ENCODE data around the gene SPATS2L.
A peak's percentile ranks its signal among the peaks of the same experiment; 100 is the strongest.

Gene SPATS2L

GRCh38 chr2:200466425-200467418 lies 160.2 kb downstream of the SPATS2L start:
- H3K4me3 ChIP-seq (ENCODE audit: low read depth in 1 of 2, low read length in 2 of 2): no peak overlapping the region
- H3K9me3 ChIP-seq (ENCODE audit: control insufficient read depth in 1 of 2, low read length in 2 of 2): no peaks in the 10 kb centered on the region
- peaks cover 0 to 15% of the 10 kb centered on the region in 2 donors for H3K4me1 ChIP-seq (ENCODE audit: control insufficient read depth in 1 of 2, insufficient read depth in 2 of 2, low read length in 2 of 2)
- H3K27ac ChIP-seq (ENCODE audit: low read length): peak overlapping the region; percentile 37
- no peaks in the 10 kb centered on the region for H3K27me3 ChIP-seq (ENCODE audit: low read depth, low read length)
- H3K36me3 ChIP-seq (ENCODE audit: control insufficient read depth in 1 of 2, insufficient read depth in 2 of 2, low read length in 2 of 2): peaks cover 17 to 28% of the 10 kb centered on the region in 2 donors

DNA sequence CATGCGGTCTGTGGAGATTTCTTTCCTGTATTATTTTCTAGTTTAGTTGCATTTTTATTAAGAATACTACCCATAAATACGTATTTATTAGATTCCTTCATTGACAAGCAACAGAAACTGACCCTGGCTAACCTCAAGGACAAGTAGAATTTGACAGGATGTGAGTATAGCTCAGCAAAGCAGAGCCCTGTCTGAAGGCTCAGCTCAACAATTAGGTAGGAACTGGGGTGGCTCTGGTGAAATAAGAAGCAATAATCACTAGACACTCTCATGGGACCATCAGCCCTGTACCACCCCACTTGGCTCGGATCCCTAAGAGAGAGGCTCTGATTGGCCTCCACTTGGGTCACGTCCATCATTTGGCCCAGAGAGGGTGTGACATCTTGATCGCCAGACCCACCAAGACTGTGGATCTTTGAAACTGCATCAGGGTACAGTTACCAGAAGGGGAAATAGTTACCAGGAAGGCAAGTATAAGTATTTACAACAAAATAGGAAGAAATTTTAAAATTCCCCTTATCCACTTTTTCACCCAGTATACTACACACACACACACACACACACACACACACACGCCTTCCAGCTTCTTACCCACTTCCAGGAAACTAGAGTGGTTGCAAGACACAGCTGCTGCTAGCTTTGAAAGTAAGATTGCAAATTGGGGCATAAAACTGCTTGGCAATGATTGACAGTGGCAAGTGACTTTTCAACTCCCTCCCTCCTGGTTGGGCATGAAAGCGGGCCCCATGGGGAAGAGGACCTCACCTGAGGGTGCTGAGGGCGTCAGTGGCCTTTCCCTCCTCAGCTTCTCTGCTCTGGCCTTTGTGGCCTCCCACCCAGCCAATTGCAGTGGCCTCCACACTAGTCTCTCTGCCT lies 161.6 kb downstream of the SPATS2L start:
- peaks cover 0 to 15% of the 10 kb centered on the region in 2 donors for H3K4me1 ChIP-seq (ENCODE audit: control insufficient read depth in 1 of 2, insufficient read depth in 2 of 2, low read length in 2 of 2)
- no peaks in the 10 kb centered on the region for H3K9me3 ChIP-seq (ENCODE audit: control insufficient read depth in 1 of 2, low read length in 2 of 2)
- peak overlapping the region; percentile 37 for H3K27ac ChIP-seq (ENCODE audit: low read length)
- no peak overlapping the region for H3K4me3 ChIP-seq (ENCODE audit: low read depth in 1 of 2, low read length in 2 of 2)
- peaks cover 16 to 36% of the 10 kb centered on the region in 2 donors for H3K36me3 ChIP-seq (ENCODE audit: control insufficient read depth in 1 of 2, insufficient read depth in 2 of 2, low read length in 2 of 2)
- no peaks in the 10 kb centered on the region for H3K27me3 ChIP-seq (ENCODE audit: low read depth, low read length)

DNA sequence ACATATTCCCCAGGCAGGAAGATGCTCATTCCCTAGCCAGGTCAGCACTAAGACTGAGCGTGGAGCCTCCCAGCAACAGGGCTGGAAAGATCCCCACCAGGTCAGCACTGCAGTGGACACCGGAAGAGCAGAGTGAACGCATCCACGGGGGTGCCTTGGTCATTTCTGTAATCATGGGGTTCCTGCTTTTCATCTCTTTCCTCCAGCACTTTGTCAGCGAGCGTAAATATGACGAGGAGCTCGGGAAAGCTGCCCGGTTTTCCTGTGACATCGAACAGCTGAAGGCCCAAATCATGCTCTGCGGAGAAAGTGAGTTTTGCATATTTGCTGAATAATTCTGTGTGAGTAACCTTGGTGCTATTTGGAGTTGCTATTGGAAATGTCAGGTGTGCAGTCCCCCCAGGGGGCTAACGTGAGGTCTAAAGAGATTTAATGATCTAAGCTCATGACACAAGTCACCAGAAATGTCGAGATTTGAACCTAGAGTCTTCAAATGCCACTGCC lies 163.3 kb downstream of the SPATS2L start:
- Histone ChIP-seq H3K36me3 (ENCODE audit: control insufficient read depth in 1 of 2, insufficient read depth in 2 of 2, low read length in 2 of 2) (peaks cover 20 to 40% of the 10 kb centered on the region in 2 donors), H3K27me3 (ENCODE audit: low read depth, low read length) (no peaks in the 10 kb centered on the region), H3K4me1 (ENCODE audit: control insufficient read depth in 1 of 2, insufficient read depth in 2 of 2, low read length in 2 of 2) (peaks cover 0 to 15% of the 10 kb centered on the region in 2 donors), H3K27ac (ENCODE audit: low read length) (peak overlapping the region; percentile 53), H3K4me3 (ENCODE audit: low read depth in 1 of 2, low read length in 2 of 2) (no peak overlapping the region), H3K9me3 (ENCODE audit: control insufficient read depth in 1 of 2, low read length in 2 of 2) (no peaks in the 10 kb centered on the region)

- no peaks in the 10 kb centered on the region for H3K9me3 ChIP-seq (ENCODE audit: control insufficient read depth in 1 of 2, low read length in 2 of 2)
- H3K27ac ChIP-seq (ENCODE audit: low read length): peak overlapping the region; percentile 53
- H3K4me1 ChIP-seq (ENCODE audit: control insufficient read depth in 1 of 2, insufficient read depth in 2 of 2, low read length in 2 of 2): peaks cover 0 to 15% of the 10 kb centered on the region in 2 donors
- H3K27me3 ChIP-seq (ENCODE audit: low read depth, low read length): no peaks in the 10 kb centered on the region
- H3K36me3 ChIP-seq (ENCODE audit: control insufficient read depth in 1 of 2, insufficient read depth in 2 of 2, low read length in 2 of 2): peaks cover 24 to 40% of the 10 kb centered on the region in 2 donors
- H3K4me3 ChIP-seq (ENCODE audit: low read depth in 1 of 2, low read length in 2 of 2): no peak overlapping the region
Observed at GRCh38 chr2:200470230-200470629, 163.7 kb downstream of the SPATS2L start.

- Histone ChIP-seq H3K4me1 (ENCODE audit: control insufficient read depth in 1 of 2, insufficient read depth in 2 of 2, low read length in 2 of 2) (peaks cover 0 to 15% of the 10 kb centered on the region in 2 donors), H3K27me3 (ENCODE audit: low read depth, low read length) (no peaks in the 10 kb centered on the region), H3K9me3 (ENCODE audit: control insufficient read depth in 1 of 2, low read length in 2 of 2) (no peaks in the 10 kb centered on the region), H3K27ac (ENCODE audit: low read length) (no peak overlapping the region), H3K4me3 (ENCODE audit: low read depth in 1 of 2, low read length in 2 of 2) (no peak overlapping the region), H3K36me3 (ENCODE audit: control insufficient read depth in 1 of 2, insufficient read depth in 2 of 2, low read length in 2 of 2) (peaks cover 30 to 40% of the 10 kb centered on the region in 2 donors)
Observed at GRCh38 chr2:200471324-200471848, 164.9 kb downstream of the SPATS2L start.

DNA sequence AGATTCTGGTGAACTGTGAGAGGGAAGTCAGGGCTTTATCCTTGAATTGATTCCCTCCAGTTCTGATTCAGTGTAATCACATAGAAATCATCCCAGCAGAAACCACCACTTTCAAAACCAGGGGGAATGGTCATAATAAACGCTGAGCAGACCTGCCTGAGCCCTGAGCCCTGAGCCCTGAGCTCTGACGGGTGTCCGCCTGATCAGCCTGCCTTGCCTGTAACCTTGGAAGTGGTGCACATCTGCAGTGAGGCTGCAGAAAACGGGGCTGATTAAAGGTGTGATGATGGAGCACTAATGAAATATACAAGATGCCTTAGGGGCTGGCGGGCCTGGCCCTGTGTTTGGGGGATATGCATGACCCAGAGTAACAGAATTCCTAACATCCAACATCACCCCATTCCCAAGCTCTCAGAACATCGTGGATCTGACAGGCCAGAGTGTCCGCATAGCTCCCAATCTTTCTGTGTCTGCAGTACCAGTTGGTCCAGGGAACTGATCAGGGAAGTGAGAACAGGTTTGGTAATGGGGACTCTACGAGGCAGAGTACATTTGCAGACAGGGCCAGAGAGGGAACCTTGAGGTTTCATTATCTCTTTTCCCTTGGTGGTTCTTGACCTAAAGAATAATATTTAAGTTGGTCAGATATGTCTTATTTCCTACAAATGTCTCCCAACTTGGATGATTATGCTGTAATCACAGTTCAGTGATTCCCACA lies 165.6 kb downstream of the SPATS2L start:
- no peaks in the 10 kb centered on the region for H3K9me3 ChIP-seq (ENCODE audit: control insufficient read depth in 1 of 2, low read length in 2 of 2)
- peaks cover 30 to 40% of the 10 kb centered on the region in 2 donors for H3K36me3 ChIP-seq (ENCODE audit: control insufficient read depth in 1 of 2, insufficient read depth in 2 of 2, low read length in 2 of 2)
- H3K27me3 ChIP-seq (ENCODE audit: low read depth, low read length): no peaks in the 10 kb centered on the region
- H3K4me3 ChIP-seq (ENCODE audit: low read depth in 1 of 2, low read length in 2 of 2): no peak overlapping the region
- H3K4me1 ChIP-seq (ENCODE audit: control insufficient read depth in 1 of 2, insufficient read depth in 2 of 2, low read length in 2 of 2): peaks cover 0 to 13% of the 10 kb centered on the region in 2 donors
- no peak overlapping the region for H3K27ac ChIP-seq (ENCODE audit: low read length)

DNA sequence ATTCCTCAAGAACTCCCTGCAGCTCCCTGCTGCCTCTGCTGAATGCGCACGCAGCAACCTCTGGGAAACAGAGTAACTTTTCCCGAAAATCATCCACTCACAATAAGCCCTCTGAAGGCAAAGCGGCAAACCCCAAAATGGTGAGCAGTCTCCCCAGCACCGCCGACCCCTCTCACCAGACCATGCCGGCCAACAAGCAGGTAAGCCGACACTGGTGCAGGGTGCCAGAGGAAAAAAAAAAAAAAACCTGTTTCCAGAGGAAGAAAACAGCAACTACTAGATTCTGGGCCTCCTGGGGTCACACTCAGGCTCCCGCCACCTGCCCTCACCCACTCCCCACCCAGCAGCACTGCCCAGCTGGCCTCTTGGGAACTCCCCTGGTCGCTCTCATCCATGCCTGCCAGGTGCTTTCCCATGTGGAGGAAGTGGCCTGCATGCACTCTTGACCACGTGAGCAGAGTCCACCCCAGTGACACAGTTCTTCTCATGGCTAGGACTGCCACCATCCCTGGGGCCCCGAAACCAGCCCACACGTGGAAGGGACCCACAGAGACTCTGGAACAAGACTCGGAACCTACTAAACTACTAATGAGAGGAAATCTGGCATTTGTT lies 166.5 kb downstream of the SPATS2L start:
- Histone ChIP-seq H3K4me3 (ENCODE audit: low read depth in 1 of 2, low read length in 2 of 2) (no peak overlapping the region), H3K9me3 (ENCODE audit: control insufficient read depth in 1 of 2, low read length in 2 of 2) (no peaks in the 10 kb centered on the region), H3K27ac (ENCODE audit: low read length) (no peak overlapping the region), H3K36me3 (ENCODE audit: control insufficient read depth in 1 of 2, insufficient read depth in 2 of 2, low read length in 2 of 2) (peaks cover 22 to 40% of the 10 kb centered on the region in 2 donors), H3K4me1 (ENCODE audit: control insufficient read depth in 1 of 2, insufficient read depth in 2 of 2, low read length in 2 of 2) (peaks cover 0 to 9% of the 10 kb centered on the region in 2 donors), H3K27me3 (ENCODE audit: low read depth, low read length) (no peaks in the 10 kb centered on the region)

GRCh38 chr2:200475795-200476194 lies 169.3 kb downstream of the SPATS2L start:
- peaks cover 18 to 29% of the 10 kb centered on the region in 2 donors for H3K36me3 ChIP-seq (ENCODE audit: control insufficient read depth in 1 of 2, insufficient read depth in 2 of 2, low read length in 2 of 2)
- no peaks in the 10 kb centered on the region for H3K27me3 ChIP-seq (ENCODE audit: low read depth, low read length)
- H3K4me3 ChIP-seq (ENCODE audit: low read depth in 1 of 2, low read length in 2 of 2): no peak overlapping the region
- no peaks in the 10 kb centered on the region for H3K9me3 ChIP-seq (ENCODE audit: control insufficient read depth in 1 of 2, low read length in 2 of 2)
- H3K27ac ChIP-seq (ENCODE audit: low read length): no peak overlapping the region
- no peaks in the 10 kb centered on the region for H3K4me1 ChIP-seq (ENCODE audit: control insufficient read depth in 1 of 2, insufficient read depth in 2 of 2, low read length in 2 of 2)

- H3K36me3 ChIP-seq (ENCODE audit: control insufficient read depth in 1 of 2, insufficient read depth in 2 of 2, low read length in 2 of 2): peaks cover 18 to 24% of the 10 kb centered on the region in 2 donors
- peak overlapping the region; percentile 14 for H3K27ac ChIP-seq (ENCODE audit: low read length)
Observed at GRCh38 chr2:200476836-200477235, 170.3 kb downstream of the SPATS2L start.

GRCh38 chr2:200477667-200478131 lies 171.2 kb downstream of the SPATS2L start:
- Histone ChIP-seq H3K27me3 (ENCODE audit: low read depth, low read length) (no peaks in the 10 kb centered on the region), H3K4me3 (ENCODE audit: low read depth in 1 of 2, low read length in 2 of 2) (peak overlapping the region in 1 of 2 donors; percentile 14), H3K27ac (ENCODE audit: low read length) (peak overlapping the region; percentile 14), H3K4me1 (ENCODE audit: control insufficient read depth in 1 of 2, insufficient read depth in 2 of 2, low read length in 2 of 2) (no peaks in the 10 kb centered on the region), H3K36me3 (ENCODE audit: control insufficient read depth in 1 of 2, insufficient read depth in 2 of 2, low read length in 2 of 2) (peaks cover 18 to 20% of the 10 kb centered on the region in 2 donors), H3K9me3 (ENCODE audit: control insufficient read depth in 1 of 2, low read length in 2 of 2) (no peaks in the 10 kb centered on the region)

More at GRCh38 chr2:200476836-200477235, 170.3 kb downstream of the SPATS2L start:
- Histone ChIP-seq H3K4me3 (ENCODE audit: low read depth in 1 of 2, low read length in 2 of 2) (peak overlapping the region; percentile 5 to 34), H3K4me1 (ENCODE audit: control insufficient read depth in 1 of 2, insufficient read depth in 2 of 2, low read length in 2 of 2) (no peaks in the 10 kb centered on the region), H3K9me3 (ENCODE audit: control insufficient read depth in 1 of 2, low read length in 2 of 2) (no peaks in the 10 kb centered on the region), H3K27me3 (ENCODE audit: low read depth, low read length) (no peaks in the 10 kb centered on the region)
